GM10266 (cell line): ENCODE results near the gene TLX3.

Experiments
- DNase-seq: peaks from one replicate; pipeline ENCODE4 v3.0.0; 2012; ENCODE audit errors: extremely low spot score
- CTCF ChIP-seq: IDR thresholded peaks from 2 replicates; pipeline ENCODE4 v1.5.1; 2012; ENCODE audit warnings: mild to moderate bottlenecking, low read depth; ENCODE audit not compliant: control insufficient read depth, insufficient read depth; ENCODE audit errors: missing control alignments

The TLX3 gene

GRCh38 chr5:171269717-171270116 is 39.3 kb upstream of the TLX3 start:
- TF ChIP-seq CTCF: no peak
- no peak for DNase-seq

GRCh38 chr5:171270136-171270535 is 38.9 kb upstream of the TLX3 start:
- DNase-seq: no peak
- no peak for TF ChIP-seq CTCF

GRCh38 chr5:171271798-171272197 is 37.2 kb upstream of the TLX3 start:
- no peak for DNase-seq
- no peak for TF ChIP-seq CTCF

DNA sequence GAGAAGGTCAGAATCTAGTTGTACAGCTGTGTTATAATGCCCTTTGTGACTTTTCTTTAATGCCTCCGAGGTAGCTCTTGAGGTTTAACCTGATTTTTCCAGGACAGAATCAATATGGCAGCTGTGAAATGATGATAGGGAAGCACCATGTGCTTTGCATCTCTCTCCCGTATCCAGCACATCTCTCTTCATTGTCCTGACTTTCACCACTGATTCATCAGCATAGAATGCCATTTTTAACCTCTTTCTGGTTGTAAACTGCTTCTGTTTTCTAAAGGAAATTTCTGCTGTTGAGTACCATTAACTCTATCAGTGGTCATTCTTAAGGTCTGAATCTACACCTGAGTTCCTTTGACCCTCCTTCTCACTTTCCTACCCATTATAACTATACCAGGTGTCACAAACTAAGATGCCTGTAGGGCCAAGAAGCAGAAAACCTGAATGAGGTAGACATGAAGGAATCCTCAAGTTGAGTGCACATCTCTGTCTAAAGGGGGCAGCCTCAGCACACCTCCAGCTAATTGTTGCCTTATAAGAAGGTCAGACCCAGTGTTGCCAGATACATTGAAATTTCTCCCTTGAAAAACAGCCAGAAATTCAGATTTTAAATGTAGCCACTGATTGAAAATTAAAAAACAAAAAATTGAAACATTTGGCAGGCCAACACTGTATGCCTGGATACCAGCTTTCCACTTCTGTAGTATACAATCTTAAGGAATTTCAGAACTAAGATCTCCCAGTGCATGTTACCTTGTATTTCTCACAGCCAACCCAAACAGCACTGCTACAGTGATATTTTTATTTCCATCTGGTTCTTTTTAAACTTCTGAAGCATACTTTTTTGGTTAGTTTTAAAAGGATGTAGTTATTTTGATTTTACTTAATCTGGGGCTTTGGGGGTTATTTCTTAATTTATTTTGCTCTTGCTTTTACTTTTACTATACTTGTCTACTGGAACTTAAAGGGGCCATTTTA is 35.8 kb upstream of the TLX3 start:
- peak; percentile 27 for DNase-seq

DNA sequence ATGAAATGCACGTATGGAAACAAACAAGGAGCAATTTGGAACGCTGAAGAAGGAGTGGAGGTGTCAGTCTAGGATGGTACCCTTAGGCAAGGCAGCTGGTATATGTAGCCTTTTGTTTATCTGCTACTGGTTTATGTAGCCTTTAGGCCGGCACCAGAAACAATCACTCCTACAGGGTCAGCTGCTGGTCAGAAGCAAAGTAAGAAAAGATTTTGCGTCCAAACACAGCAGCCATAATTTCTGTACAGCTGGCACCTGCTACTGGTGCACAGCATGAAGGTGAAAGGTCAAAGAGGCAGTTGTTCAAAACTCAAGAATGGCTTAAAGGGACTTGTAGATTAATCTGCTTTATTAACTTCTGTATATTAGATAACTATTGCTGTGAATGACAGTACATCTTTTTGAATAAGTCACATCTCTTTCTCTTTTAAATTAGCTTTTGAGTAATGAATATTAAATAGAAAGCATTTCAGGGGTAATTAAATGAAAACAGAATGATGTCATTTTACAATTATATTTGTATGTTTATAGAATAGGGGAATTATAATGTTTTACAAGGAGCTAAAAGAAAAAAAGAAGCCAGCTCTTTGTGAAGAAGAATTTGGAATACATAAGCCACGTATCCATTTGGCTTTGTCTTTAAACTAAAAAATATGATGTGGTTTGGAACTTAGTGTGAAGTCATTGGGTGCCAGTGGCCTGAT is 33.1 kb upstream of the TLX3 start:
- TF ChIP-seq CTCF: no peak
- no peak for DNase-seq

More for the DNA sequence above, 35.8 kb upstream of the TLX3 start:
- TF ChIP-seq CTCF: peak; percentile 50

- DNase-seq: no peak
- TF ChIP-seq CTCF: no peak
These were observed 25.3 kb upstream of the TLX3 start for GRCh38 chr5:171283753-171284152.

DNA sequence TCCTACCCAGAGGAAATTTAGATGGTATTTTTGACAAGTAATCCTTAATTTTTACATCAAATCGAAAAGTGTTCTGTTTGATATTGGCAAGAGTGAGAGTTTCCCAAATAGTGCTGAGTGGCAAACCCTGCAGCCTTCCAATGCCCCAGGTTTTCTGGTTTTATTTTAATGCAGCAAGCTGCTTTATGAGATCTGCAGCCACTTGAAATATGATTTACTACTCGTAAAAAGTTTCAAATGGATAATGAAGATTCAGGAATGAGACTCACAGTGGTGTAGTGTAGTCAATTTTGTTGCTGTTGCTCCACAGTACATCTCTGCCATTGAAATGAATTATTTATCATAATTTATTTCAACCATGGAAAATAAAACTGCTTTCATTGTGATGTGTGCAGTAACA is 23.6 kb upstream of the TLX3 start:
- TF ChIP-seq CTCF: no peak
- DNase-seq: no peak
